ENCODE measurements around the gene NSUN6.

The NSUN6 gene, protein sequence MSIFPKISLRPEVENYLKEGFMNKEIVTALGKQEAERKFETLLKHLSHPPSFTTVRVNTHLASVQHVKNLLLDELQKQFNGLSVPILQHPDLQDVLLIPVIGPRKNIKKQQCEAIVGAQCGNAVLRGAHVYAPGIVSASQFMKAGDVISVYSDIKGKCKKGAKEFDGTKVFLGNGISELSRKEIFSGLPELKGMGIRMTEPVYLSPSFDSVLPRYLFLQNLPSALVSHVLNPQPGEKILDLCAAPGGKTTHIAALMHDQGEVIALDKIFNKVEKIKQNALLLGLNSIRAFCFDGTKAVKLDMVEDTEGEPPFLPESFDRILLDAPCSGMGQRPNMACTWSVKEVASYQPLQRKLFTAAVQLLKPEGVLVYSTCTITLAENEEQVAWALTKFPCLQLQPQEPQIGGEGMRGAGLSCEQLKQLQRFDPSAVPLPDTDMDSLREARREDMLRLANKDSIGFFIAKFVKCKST

GRCh38 chr10:18651324-18652007 is at the start of gene NSUN6:
TSS of gene NSUN6 (minus strand) at chr10:18651587. CDS start at chr10:18651203, 384 bp downstream.
- DNase-seq: peak; percentile 88

- no peak for DNase-seq
Observed at GRCh38 chr10:18699849-18700840, 48.8 kb upstream of the NSUN6 start.

GRCh38 chr10:18690541-18690940 is 39.2 kb upstream of the NSUN6 start:
- no peak for DNase-seq

DNA sequence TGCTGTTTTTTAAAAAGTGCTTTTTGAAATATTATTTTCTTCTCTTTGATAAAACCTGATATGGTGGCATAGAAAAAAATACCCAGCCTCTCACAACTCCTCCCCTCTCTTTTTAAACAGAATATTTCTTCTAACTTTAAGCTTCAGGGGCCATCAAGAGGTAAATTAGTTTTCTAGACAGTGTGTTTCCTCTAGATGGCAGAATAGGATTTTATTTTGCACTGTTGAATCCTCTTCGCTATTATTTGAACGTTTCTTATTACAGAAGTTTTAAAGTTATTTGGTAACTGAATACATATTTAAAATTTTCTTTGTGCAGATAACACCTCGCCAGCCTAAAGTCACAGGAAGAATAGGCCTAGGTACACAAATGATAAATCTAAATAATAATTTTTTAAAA is 38.1 kb upstream of the NSUN6 start:
- peak; percentile 31 for DNase-seq

GRCh38 chr10:18687706-18688105 is 36.3 kb upstream of the NSUN6 start:
- DNase-seq: no peak

GRCh38 chr10:18687195-18687594 is 35.8 kb upstream of the NSUN6 start:
- DNase-seq: no peak

GRCh38 chr10:18685555-18685954 is 34.2 kb upstream of the NSUN6 start:
- no peak for DNase-seq

GRCh38 chr10:18684953-18685352 is 33.6 kb upstream of the NSUN6 start:
- DNase-seq: no peak

- no peak for DNase-seq
Observed at GRCh38 chr10:18684416-18684815, 33.0 kb upstream of the NSUN6 start.

DNA sequence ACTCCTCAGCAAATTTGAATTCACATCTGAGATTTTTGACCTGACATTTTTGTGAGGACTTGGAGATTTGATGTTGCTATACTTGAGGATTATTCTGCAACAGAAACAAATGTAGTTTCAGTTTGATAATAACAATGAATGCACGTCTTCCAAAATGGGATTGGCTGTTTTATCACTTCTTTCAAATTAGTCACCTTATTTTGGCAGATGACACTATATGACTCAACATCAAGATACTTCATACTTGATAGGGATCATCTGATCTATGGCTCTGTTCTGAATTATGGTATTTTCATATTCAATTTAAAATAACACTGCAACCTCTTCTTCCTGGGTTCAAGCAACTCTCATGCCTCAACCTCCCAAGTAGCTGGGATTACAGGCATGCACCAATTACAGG is 32.0 kb upstream of the NSUN6 start:
- no peak for DNase-seq

- DNase-seq: no peak
Observed at GRCh38 chr10:18681971-18682411, 30.6 kb upstream of the NSUN6 start.

DNA sequence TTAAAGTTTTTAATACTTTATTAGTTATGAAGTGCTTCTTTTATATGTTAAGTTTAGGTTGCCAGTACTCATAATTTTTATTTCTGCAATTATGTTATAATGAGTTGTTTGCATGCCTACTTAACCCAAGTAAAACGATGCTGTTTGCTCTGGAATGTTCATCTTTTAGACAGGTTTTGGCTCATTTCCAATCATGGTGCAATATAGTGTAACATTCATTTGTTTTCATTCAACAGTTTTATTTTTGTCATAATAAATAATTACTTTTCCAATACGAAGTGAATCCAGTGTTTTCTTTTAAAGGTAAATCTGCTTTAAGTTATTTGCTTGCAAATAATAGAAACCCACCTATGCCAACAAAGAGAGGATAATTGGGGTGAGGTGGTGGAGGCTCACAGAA is 30.0 kb upstream of the NSUN6 start:
- DNase-seq: no peak

GRCh38 chr10:18680754-18681153 is 29.4 kb upstream of the NSUN6 start:
- DNase-seq: no peak

GRCh38 chr10:18675086-18675801 is 23.9 kb upstream of the NSUN6 start:
- no peak for DNase-seq

- DNase-seq: no peak
Observed at GRCh38 chr10:18668026-18668425, 16.6 kb upstream of the NSUN6 start.

GRCh38 chr10:18666810-18667209 is 15.4 kb upstream of the NSUN6 start:
- DNase-seq: no peak

DNA sequence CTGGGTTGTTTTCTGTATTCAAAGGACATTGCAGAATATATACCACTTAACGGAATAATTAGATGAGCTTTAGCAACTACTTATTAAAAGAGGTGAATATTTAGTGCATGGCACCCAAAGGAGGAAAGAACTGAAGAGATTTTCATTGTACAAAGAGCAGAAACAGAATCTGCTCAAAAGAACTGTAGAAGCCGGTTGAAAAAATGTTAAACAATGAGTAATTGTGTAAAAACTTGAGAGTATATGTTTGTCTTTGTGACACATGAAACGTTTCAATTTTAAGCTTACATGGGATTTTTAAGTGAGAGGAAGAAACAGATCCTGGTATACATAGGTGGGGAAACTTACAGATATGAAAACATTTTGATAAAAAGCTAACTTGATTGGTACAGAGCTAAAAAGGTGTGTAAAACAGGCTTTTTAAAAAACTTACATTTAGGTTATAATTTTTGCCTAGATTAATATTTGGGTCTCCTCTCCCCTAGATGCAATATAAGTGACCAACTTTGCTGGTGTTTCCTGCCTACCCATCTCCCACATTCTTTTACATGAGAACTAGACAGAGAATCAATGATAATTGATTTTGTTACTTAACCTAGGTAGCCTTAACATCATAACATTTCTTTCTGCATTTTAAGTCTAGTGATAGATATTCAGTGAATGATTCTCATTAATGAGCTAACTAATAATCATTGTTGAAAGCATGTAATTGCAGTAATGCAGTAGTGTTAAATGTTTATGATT is 14.6 kb upstream of the NSUN6 start:
- no peak for DNase-seq

GRCh38 chr10:18664841-18665478 is 13.6 kb upstream of the NSUN6 start:
- DNase-seq: no peak

DNA sequence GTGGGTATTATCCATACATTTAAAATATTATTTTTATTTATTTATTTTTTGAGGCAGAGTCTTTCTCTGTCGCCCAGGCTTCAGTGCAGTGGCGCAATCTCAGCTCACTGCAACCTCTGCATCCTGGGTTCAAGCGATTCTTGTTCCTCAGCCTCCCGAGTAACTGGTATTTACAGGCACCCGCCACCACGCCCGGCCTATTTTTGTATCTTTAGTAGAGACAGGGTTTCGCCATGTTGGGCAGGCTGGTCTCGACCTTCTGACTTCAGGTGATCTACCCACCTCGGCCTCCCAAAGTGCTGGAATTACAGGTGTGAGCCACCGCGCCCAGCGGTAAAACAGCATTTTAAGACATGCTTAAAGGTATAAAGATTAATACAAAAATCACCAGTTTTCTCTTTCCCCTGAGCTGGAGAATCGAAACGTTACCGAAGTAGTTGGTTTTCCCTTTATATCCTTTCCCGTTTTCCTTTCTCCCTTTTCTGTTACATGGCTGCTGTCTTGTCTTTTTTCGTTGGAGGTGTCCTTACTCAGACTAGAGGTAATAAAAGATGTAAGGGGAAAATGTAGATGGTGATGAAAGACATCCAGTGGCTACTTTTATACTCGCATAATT is 9.5 kb upstream of the NSUN6 start:
- no peak for DNase-seq

- DNase-seq: no peak
Observed at GRCh38 chr10:18659819-18660535, 8.6 kb upstream of the NSUN6 start.

Measured in NCI-H1436 (cell line).